Nucleus accumbens (tissue), 56 donors: ENCODE data around the gene SLC2A1.

Experiments used
- DNase-seq, 56 donors: peaks; one replicate each; lab custom pipeline; 2025; lab: John Stamatoyannopoulos, UW

SLC2A1 gene

DNA sequence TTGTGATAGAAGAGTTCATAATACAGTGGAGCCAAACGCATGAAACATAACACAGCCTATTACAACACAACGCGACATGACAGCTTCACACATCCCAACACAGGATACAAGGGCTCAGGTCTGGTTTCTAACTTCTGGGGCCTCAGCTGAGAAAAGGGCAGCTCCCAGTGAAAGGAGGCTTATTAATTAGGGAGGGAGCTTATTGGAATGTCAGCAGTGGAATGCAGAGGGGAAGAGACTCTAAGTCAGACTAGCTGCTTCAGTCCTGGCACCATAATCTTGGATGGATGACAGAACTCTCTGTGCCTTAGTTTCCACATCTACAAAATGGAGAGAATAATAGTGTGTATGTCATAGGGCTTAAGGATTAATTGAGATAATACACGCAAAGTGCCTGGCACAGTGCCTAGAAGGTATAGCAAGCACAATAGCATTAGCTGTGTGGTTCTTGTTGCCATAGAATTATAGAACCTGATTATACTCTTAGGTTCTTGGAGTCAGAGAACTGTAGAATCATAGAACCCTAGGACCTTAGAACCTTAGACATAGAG, 22.7 kb upstream of the SLC2A1 start:
- no peak for DNase-seq

DNA sequence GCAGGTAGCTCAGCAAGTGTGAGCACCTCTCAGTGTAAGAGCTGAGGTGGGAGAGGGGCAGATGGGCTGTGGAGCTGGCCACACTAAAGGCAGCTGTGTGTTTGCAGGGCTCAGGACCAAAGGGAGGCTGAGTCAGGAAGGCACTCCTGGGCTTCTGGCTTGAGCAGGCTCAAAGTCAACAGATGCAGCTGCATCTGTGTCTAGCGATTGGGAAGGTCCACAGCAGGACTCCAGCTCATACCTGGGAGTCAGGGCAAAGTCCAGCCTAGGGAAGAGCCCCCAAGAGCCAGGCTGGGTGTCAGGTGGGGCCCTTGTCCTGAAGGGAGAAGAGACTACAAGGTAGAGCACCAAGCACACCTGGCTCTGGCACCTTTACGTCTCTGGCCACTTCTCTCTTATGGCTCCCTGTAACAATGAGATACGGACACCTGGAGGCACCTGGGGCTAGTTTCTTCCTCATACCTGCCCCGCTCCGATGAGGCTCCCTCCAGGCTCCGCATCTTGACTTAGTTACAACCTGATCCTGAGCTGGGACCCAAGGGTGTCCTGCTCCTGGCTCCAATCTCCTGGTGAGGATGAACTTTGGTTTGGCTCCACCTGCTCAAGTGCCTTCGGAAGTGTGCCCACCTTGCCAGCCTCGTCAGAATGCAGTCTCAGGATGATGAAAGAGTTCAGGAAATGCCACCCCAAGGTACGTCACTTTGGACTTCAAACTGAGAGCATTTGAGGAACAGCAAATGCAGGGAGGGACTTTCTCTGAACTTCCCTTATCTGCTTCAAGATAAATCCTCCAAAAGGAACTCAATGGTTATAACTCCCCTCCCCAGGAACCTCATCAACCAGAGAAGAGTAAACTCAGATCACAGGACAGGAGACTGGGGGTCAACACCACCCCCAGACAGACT, 21.5 kb upstream of the SLC2A1 start:
- DNase-seq, result peak in 1 of 56 donors; percentile 10

- no peak for DNase-seq
Measured at GRCh38 chr1:42979036-42979430, 20.4 kb upstream of the SLC2A1 start.

- no peak for DNase-seq
Measured at GRCh38 chr1:42978317-42979035, 19.8 kb upstream of the SLC2A1 start.

DNA sequence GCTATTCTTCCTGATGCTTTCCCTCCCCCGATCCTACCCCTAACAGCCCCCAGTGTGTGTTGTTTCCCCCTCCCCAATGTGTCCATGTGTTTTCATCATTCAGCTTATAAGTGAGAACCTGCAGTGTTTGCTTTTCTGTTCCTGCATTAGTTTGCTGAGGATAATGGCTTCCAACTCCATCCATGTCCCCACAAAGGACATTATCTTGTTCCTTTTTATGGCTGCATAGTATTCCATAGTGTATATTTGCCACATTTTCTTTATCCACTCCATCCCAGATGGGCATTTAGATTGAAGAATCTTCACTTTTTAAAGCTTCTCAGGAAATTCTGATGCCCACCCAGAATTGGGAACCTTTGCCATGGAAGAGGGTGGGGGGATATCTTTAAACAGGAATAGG, 19.0 kb upstream of the SLC2A1 start:
- no peak for DNase-seq

- no peak for DNase-seq
Measured at GRCh38 chr1:42975561-42976225, 17.0 kb upstream of the SLC2A1 start.

GRCh38 chr1:42974767-42975437, 16.2 kb upstream of the SLC2A1 start:
- no peak for DNase-seq

DNA sequence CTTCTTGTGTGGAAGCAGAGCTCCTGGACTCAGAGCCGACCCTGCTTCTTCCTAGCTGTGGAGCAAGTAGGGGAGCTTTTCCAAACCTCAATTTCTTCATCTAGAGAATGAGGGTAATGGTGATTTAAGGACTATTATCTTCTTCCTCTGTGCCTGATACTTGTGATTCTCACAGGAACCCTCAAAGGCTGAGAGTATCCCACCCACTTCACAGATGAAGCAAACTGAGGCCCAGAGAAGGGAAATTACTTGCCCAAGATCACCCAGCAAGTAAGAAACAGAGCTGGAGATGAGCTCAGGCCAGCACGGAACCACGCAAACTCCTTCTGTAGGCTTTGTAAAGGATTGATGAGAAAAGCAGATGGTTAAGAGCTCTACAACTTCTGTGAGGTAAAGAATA, 15.1 kb upstream of the SLC2A1 start:
- no peak for DNase-seq

GRCh38 chr1:42973286-42973685, 14.6 kb upstream of the SLC2A1 start:
- DNase-seq, result no peak

- DNase-seq, result no peak
Measured at GRCh38 chr1:42971841-42972291, 13.2 kb upstream of the SLC2A1 start.

GRCh38 chr1:42970143-42970542, 11.5 kb upstream of the SLC2A1 start:
- DNase-seq, result no peak

- DNase-seq, result no peak
Measured at GRCh38 chr1:42968654-42969053, 10.0 kb upstream of the SLC2A1 start.

GRCh38 chr1:42966688-42967612, 8.3 kb upstream of the SLC2A1 start:
- DNase-seq, result peak in 37 of 56 donors; percentile 12 to 85 (median 55)

DNA sequence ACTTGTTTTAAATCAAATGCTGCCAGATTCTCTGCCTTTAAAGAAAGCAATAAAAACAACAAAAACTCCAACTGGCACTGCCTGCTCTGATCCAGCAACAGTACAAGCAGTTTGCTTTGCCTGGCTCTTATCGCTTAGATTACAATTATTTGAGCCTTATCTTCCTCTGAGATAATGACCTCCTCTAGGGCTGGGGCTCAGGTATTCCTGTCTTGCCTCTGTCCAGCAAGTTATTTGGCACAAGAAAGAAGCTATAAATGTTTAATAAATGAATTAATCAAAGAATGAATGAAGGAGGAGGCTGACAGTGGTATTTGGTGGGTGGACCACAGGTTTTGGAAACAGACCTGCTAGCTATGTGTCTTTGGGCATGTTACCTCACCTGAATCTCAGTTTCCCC, 6.7 kb upstream of the SLC2A1 start:
- no peak for DNase-seq

GRCh38 chr1:42964044-42964812, 5.6 kb upstream of the SLC2A1 start:
- DNase-seq, result no peak

DNA sequence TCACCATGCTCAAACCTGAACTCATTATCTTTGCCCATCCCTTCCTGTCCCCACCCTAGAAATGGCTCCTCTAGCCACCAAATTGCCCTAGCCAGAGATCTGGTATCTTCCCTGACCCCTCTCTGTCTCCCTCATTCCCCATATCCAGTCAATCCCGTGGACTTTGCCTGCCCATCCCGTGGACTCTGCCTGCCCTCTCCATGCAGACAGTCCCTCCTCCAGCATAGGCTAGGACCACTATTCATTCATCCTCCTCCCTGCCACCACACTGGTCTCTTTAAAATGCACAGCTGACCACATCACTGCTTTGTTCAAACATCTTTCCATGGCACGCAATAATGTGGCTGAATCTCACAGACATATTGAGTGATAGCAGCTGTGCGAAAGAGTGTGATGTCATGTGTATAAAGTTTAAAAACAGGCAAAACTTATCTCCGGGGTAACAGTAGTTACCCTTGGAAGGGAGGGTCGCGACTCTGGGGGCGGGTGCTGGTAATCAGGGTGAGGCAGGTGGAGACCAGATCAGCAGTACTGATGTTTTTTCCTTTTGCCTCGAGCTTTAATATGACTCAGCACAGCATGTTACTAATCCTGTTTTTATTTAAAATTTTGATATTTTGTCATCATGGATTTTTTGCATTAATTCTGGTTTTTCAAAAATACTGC, 4.8 kb upstream of the SLC2A1 start:
- DNase-seq, result peak in 1 of 56 donors; percentile 24

DNA sequence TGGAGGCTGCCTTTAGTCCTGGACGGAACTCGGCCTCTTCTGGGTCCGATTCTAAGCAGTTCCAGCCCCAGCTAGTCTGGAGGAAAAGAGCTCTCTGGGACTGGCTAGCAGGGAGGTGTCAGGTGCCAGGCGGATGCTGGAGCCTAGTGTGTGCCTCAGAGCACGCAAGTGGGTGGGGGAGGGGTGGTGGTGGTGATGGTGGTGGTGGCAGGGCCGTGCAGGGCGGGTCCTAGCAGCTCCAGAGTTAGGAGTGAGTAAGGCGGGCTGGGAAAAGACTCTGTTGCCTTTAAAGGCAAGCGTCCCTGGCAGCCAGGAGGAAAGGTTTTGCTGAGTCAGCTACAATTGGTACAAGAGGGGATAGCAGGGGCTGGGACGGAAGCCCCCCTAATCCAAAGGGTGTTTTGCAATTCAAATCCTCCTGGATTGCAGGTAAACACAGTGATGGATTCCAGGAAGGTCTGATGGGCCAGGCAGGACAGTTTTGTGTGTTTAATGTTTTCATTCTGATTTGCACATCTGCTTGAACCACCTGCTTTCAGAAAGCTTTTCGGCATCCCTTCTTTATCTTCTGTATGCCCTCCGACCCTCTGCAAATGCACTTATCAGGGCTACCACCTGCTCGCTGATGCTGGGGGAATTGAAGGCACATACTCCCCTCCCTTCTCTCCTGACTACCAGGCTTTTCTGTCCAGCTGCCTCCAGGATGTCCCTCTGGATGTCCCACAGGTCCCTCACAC, 4.1 kb upstream of the SLC2A1 start:
- peak in 12 of 56 donors; percentile 8 to 50 (median 30) for DNase-seq
